Astrocyte of the hippocampus (primary cell): ENCODE measurements around the gene APRT.

Source experiments
- DNase-seq: peaks from one replicate; pipeline ENCODE4 v3.0.0; 2011; ENCODE audit warnings: low read depth, low spot score

Gene APRT, protein sequence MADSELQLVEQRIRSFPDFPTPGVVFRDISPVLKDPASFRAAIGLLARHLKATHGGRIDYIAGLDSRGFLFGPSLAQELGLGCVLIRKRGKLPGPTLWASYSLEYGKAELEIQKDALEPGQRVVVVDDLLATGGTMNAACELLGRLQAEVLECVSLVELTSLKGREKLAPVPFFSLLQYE

DNA sequence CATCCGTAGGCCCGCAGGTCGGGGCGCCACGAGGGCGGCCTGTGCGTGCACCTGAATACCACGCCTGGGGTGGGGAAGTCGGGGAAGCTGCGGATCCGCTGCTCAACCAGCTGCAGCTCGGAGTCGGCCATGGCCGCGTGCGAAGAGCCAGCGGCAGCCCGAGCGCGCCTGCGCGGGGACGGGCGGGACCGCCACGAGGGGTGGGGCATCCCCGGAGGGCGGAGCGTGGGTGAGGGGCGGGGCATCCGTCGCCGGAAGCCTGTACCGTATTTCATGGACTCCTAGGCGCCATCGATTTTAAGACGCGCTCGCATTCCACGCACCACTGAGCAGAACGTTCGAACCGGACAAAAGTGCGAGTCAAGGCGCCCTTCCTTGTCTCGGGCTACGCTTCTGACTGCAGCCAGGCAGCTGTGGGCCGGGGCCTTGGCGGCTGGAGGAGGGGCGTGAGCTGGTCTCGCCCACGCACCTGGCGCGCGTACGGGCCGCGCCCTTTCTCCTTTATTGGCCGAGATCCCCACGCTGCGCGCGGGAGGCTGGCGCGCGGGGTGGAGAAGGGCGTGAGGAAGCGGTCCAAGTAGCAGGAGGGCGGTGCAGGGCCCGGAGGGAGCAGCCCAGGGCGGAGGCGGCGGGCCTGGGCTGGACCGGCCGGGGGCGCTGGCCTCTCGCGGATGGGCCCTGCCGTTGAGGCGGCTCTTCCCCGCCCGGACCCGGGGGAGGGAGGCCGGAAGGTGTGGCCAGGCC lies at the start of gene APRT:
APRT (minus strand) TSS at position 160 of the 744 bp plus-strand sequence; CDS start at position 131, 29 bp downstream.
- peak; percentile 98 for DNase-seq

DNA sequence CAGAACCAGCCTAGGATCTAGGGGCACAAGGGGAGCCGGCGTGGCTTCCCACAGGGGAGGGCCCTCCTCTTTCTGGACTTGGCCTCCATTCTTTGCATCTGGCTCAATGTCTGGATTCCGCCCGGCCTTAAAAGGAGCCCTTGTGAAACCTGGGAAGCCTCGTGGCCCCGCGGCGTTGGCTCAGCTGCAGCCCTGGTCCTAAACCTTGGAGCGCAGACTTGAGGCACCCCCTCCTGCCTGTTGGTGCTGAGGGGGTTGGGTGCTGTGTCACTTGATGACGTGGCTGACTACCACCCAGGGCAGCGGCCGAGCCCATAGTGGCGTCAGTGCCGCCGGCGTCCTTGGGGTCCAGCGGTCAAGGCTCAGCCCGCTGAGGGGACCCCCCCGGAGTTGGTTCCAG lies 49.6 kb upstream of the APRT start:
- no peak for DNase-seq

DNA sequence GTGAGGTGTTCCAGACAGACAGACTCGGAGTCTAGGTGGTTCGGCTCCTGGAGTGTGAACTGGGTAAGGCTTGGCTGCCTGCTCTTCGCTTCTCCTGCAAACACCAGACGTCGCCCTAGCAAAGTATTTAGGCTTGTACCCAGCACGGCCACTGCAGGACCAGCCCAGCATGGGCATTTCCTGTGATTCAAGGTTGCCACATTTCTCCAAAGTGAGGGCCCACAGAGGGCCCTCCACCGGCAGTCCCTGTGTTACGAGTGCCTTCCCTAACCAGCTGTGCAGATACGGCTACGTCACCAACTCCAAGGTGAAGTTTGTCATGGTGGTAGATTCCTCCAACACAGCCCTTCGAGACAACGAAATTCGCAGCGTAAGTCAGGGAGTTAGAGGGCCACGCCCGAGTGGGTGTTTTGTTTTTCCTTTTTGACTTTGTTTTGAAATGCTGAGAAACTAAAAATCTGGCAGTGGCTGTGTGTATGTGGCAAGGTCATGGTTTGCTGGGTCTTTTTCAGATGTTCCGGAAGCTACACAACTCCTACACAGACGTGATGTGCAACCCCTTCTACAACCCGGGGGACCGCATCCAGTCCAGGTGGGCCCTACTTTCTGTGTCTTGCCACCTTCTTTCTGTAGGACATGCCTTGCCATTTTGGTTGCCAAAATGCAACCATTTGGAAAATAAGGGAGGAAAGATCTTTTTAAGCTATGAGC lies 47.8 kb upstream of the APRT start:
- DNase-seq = no peak

DNA sequence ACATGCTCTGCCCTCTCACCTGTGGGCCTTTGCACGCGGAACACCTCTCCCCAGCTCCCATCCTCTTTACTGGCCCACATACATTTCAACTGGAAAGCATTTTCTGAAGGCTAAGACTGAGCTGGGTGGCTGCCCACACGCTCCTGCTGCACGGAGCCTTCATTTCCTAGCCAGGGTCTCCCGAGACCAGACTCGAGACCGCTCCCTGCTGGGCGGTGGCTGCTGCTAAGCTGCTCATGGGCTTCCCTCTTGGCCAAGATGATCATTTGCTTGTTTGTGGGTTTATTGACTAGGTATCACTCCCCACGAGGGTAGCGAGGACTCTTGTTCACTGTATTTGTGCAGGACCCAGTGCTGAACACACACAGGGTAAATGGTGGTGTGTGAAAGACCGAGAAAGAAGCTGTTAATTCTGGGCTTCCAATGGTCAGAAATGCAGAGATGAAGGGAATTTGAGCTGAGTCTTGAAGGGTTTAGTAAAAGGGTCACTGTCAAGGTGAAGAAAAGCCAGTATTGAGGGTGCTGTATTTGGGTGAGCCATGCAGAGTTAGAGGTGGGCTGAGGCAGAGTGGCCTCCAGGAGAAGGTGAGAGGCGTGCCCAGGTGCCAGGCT lies 46.1 kb upstream of the APRT start:
- peak; percentile 90 for DNase-seq

DNA sequence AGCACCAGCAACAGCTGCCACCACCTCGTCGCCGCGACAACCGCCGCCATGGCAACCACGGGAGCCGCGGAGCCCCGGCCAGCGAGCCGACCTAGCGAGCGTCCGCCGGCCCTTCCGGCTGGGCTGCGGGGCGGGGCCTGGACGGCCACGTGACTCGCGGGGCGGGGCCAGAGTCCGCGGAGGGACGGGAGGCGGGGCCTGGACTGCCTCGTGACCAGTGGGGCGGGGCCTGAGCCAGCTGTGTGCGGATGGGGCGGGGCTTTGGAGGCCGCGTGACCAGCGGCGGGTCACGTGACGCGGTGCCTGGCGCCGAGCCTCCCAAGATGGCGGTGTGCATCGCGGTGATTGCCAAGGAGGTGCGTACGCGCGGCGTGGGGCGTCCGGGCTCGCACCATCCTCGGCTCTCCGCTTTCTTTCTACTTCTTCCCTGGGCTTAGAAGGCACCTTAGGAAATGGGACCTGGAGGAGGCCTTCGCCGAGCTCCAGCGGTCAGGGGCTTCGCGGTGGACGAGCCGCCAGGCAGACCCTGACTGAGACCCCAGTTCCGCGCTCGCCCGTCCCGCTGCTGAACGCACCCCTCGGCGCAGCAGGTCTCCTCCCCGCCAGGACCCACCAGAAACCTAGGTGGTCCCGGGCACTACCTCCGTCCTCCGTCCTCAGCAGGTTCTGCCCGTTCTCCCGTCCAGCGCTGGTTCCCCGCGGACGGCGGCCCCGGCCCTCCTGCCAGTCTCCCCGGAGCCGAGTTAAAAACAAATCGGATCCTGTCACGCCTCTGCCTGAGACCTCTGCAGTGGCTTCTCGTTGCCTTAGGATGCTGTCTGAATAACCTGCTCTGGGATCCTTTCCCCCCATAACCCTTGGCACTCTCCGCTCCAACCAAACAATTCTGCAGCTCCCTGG lies 45.4 kb upstream of the APRT start, which contains the start of the genes GALNS and TRAPPC2L:
GALNS (minus strand) TSS at position 120 of the 900 bp plus-strand sequence; CDS start at position 50, 70 bp downstream.
TRAPPC2L (plus strand) TSS at position 300 of the 900 bp plus-strand sequence; CDS start at position 324, 24 bp downstream.
- DNase-seq = peak; percentile 99

DNA sequence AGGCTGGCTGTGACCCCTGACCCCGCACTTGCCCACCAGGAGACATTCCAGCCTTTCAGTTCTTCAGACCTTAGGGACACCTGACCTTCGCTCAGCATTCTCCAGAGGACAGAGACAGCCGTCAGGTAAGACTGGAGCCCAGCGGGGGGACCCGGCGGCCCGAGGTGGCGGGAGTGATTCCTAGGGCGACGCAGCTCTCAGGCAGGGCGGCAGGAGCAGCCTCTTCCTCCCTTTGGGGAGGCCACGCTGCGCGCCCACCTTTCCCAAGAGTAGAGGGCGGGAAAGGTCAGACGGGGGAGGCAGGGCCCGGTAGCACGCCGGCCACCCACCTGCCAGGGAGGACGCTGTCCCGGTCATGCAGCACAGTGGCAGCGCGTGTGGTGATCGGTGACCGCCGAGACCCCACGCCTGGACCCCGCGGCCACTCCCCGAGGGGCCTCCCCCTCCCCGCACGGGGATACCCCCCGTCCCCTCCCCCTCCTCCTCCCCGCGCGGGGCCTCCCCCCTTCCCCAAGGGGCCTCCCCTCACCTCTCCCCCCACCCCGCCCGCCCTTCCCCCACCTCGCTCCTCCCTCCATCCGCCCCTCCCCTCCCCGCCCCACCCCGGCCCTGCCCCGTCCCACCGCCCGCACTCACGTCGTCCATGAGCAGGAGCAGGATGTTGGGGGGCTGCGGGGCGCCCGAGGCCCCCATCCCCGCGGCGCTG lies 44.5 kb upstream of the APRT start:
- DNase-seq = no peak

DNA sequence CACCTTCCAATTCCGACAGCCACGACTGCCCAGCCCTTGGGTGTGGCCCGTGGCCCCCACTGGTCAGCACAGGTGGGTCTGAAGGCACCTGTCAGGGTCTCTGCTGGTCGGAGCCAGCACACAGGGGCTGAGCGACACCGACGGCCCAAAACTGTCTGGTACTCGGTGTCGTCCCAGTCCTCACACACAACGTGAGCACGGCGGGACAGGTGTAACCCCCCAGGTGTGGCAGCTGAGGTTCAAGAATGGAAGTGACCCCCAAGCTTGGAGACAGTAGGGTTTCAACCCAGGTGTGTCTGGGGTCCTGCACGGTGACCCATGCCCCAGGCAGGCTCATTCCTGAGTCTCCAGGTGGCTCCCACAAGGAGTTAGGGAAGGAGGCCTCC lies 44.0 kb upstream of the APRT start:
- DNase-seq = no peak

DNA sequence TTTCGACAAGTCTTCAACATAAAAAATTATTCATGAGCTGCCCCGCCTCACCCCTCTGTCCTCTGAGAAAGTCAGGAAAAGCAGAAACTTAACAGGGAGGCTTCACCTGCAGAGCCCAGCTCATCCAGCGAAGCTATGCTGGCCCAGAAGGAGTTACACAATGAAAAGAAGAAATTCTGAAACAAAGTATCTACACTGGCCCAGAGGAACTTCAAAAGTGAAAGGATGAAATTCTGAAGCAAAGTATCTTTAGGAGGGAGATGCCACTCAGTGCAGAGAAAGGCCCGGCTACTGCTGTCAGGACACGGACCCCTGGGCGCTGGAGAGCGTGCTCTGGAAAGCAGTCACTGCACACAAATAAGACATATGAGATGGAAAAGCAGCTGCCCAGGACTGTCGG lies 43.4 kb upstream of the APRT start:
- DNase-seq = no peak

DNA sequence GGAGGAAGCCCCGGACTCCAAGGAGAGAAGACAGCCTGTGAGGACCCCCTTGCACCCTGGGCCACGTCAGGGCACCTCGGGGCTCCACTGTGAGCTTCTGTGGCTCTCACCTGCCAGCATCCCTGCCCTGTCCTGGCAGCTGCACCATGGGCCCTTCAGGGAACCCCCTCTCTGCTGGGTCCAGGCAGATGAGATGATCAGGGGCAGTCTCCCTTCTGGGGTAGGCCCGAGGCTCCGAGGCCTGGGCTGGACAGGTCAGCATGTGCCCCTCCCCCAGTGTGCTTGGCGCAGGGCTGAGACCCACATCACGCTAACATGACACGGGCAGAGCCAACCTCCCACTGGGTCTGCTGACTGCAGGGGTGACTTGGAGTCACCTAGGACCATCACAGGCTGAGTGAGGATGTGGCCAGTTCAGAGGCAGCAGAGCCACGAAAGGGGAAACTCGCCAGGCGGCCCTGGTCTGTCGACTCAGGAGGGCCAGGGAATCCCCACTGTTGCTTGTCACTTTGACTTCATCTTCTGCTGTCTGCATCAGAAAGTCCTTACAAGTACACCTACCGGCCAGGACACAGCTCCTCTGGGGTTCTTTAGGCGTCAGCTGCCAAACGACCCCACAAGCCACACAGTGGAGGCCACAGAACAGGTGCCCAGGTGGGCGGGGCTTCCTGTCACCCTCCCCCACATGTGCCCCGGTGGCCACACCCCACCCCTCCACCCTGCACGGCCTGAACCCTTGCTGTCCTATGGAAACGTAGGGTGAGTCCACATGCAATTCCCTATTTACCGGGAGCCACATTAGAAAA lies 42.8 kb upstream of the APRT start:
- DNase-seq = no peak

DNA sequence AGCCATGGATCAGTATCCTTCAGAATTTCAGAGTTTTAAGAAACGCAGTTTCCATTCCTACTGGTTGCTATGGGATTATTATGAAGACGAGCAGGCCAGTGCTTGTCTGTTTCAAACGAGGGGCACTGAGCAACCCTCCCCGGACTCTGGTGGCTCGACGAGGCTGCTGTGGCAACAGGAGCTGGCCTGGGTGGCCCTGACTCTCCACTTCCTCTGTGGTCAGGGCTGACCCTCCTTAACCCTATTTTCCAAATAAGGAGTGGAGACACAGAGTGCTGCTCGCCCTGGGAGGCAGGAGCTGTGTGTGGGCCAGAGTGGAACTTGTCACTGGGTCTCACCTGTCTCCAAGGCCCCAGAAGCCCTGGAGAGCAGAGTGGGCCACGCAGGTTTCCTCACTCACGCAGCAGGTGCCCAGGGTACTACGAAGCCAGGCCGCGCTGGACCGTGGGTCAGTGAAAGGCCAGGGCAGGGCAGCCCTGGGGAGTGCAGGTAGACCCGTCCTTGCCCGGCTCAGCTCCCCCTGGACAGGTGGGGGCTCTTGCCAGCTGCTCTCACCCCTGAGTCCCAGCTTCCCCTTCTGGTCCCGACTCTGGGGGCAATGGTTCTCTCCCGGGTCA lies 41.7 kb upstream of the APRT start:
- DNase-seq = no peak

DNA sequence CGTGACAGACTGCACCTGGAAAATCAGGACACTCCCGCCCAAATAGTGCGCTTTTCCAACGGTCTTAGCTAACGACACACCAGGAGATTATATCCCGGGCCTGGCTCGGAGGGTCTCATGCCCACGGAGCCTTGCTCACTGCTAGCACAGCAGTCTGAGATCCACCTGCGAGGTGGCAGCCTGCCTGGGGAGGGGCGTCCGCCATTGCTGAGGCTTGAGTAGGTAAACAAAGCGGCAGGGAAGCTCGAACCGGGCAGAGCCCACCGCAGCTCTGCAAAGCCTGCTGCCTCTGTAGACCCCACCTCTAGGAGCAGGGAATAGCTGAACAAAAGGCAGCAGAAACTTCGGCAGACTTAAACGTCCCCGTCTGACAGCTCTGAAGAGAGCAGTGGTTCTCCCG lies 39.9 kb upstream of the APRT start:
- no peak for DNase-seq

DNA sequence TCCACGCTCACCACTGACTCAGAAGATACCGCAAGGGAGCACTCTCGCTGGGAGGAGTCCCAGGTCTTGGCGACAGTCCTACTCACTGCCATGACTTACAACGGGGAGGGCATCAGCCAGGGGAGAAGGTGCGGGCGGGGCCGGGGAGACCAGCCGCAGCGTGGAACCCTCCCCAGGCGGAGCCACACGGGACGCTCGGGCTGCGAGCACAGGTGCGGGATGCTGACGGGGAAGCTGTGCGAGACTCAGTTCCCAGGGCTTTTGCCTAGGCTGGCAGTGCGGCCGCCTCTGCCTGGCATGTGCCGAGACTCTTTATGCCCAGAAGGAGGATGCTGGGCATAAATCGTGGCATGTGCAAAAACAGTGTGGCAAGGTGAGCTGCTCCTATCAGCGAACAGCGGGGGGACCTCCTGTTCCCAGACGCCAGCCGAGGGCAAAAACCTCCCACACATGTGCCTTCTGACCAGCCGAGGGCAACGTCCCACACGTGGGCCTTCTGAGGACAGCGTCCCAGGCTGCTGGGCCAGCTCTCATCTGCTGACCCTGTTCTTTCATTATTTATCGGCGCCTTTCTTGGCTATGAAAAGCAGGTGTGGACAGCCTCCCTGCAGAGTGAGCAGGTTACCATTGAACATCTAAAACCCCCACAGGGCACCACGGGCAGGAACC lies 38.9 kb upstream of the APRT start:
- DNase-seq = no peak

DNA sequence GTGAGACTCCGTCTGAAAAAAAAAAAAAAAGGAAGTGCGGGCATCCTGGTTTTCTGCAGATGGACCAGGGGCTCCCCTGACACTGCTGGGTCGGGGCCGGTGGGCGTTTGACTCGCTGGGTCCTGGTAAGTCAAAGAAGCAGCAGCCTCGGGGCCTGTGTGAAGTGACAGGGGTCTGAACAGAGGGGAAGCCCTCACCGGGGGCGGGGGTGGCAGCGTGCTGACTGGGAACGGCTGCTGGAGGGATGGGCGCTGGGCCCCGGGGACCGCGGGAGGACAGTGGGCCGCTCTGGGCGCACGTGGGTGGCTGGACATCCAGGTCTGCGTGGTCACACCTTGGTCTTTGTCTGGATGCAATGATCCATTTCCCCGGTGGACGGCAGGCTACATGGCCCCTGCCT lies 36.8 kb upstream of the APRT start:
- no peak for DNase-seq

DNA sequence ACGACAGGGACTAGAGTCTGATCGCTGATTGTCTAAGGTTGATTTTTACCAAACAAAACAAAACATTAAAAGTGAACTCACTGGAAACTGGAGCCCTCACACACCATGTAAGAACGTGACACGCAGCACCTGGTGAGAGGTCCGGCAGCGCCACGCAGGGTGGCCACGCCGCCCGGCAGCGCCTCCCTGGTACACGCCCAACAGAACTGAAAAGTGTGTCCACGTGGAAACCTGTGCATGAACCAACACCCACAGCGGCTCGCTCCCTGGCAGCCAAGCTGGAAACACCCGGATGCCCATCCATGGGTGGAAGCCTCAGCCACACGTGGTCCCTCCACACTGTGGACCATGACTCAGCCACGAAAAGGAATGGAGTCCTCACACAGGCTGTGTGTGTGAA lies 35.9 kb upstream of the APRT start:
- no peak for DNase-seq

DNA sequence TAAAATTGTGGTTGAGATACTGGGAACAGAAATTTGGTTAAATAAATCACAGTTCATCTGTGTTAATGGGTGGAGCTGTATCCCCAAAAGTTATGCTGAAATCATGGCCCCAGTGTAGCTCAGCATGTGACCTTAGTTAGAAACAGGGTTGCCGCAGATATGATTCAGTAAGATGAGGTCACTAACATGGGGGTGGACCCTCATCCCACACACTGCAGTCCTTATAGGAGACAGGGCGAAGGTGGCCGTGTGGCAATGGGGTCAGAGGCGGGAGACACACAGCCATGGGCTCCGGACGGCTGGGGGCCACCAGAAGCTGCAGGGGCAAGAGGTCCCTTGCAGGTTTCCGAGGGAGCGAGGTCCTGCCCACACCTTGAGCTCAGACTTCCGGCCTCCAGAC lies 34.4 kb upstream of the APRT start:
- no peak for DNase-seq

DNA sequence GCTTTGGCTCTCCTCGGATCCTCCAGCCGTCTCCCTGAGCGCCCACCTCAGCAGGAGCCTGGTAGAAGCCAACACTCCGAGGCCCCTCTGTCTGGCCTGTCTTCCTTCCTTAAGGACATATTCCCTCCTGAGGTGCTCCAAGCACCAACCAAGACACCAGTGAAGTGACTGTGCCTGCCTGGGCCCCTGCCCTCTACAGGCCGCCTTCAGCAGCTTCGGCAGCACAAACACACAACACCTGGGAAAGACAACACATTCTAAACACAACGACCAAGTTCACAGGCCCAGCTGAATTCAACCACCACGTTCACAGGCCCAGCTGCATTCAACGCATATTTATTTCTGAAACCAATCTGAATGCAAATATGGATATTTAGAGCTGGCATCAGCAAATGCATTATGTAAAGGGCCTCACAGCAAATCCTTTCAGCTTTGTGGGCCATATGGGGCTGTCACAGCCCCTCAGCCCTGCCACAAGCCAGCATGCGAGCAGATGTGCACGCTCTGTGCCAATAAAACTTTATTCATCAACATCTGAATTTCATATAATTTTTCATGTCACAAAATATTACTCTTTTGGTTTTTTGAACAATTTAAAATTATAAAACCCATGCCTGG lies 32.8 kb upstream of the APRT start:
- no peak for DNase-seq

DNA sequence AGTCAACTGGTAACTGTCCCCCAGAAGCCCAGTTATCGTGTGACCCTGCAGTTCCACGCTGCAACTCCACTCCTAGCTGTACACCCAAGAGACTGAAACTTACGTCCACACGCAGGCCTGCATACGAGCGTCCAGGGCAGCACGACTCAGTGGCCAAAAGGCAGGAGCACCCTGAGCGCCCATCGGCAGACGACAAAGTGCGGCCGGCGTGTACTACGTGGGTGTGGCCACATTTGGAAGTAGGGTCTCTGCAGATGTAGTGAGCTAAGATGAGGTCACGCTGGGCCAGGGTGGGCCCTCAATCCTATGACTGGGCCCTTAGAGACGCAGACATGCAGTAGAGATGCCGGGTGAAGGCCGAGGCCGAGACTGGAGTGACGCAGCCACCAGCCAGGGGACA lies 31.5 kb upstream of the APRT start:
- DNase-seq = no peak

DNA sequence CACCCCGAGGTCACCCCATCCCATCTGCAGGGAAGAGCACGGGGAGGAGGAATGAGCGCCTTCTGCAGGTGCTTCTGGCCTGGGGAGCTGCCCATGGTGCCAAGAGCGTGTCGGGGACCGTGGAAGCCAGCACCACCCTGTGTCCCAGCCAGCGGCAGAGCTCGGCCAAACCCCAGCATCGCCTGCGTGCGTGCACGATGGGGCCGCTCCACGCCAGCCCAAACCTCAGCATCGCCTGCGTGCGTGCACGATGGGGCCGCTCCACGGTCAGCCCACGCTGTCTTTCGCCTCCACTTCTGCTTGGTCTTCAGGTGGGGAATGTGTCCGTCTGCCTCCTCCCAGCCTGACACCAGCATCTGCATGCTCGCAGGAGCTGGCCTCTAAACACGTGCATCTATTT lies 31.1 kb upstream of the APRT start:
- DNase-seq = no peak
